ENCODE data around the gene NPC1. TPM values are rescaled to one million over a fixed set of nuclear protein-coding genes. Genes with fewer than 3 reads are reported as not detected.
"Not testable (repeated sequence)": the region's sequence is repeated elsewhere in the genome, so short reads cannot be mapped to it uniquely, and the experiment has no call there.

The NPC1 gene
- total and polyA plus RNA-seq, 5 experiments from 2014 or later = 5.0 to 38.8 (median 15.5) TPM

DNA sequence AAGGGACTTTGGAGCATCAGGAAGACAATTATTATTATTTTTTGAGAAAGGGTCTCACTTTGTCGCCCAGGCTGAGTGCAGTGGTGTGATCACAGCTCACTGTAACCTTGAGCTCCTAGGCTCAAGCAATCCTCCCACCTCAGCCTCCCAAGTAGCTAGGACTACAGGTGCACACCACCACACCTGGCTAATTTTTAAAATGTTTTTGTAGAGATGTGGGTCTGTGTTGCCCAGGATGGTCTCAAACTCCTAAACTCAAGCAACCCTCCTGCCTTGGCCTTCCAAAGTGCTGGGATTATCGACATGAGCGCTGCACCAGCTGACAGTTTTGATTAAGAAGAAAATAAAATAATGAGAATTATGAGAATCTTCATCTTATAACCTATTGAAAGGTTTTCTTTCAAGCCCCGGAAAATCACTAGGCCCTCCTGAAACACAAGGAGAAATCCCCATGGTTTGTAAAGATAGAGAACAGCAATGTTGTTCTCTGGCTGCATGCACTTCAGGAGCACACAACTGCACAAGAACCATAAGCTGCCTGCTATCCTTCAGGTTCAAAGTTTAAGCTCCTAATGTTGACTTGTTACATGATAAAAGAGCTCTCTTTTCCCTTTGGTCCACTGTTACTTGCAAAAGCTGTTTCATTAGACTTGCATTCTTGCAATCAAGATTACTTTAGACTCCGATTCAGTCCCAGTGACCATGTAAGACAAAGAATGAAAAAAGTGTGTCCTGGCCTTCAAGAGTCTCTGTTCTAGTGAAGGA is 16.8 kb downstream of the NPC1 start:
- POLR2A ChIA-PET = no interaction called here
- H3K27me3 Mint-ChIP-seq = no peaks in the 10 kb centered on the region
- DNase-seq (no peak), ATAC-seq (no peak)
- H3K27ac Mint-ChIP-seq = peak overlapping the region in 3 of 10 donors; percentile 40 to 72 (median 62)
- peaks cover 14 to 69% (median 32%) of the 10 kb centered on the region in 3 donors for H3K36me3 Mint-ChIP-seq
- no peaks in the 10 kb centered on the region for H3K9me3 Mint-ChIP-seq
- H3K4me3 Mint-ChIP-seq = no peak overlapping the region
- peaks cover 4 to 44% (median 18%) of the 10 kb centered on the region in 4 donors for H3K4me1 Mint-ChIP-seq

GRCh38 chr18:23568281-23569138 is 17.8 kb downstream of the NPC1 start:
- Mint-ChIP-seq H3K27ac (no peak overlapping the region), H3K4me3 (no peak overlapping the region), H3K36me3 (peaks cover 14 to 78% (median 32%) of the 10 kb centered on the region in 3 donors), H3K27me3 (no peaks in the 10 kb centered on the region), H3K9me3 (no peaks in the 10 kb centered on the region), H3K4me1 (peaks cover 0 to 41% (median 9%) of the 10 kb centered on the region in 4 donors)
- POLR2A ChIA-PET = no interaction called here
- DNase-seq (no peak), ATAC-seq (no peak)

- H3K4me1 Mint-ChIP-seq = peaks cover 0 to 39% (median 4%) of the 10 kb centered on the region in 4 donors
- peak overlapping the region in 1 of 10 donors; percentile 57 for H3K27ac Mint-ChIP-seq
- POLR2A ChIA-PET = no interaction called here
These were observed 18.6 kb downstream of the NPC1 start for GRCh38 chr18:23567671-23568070.

DNA sequence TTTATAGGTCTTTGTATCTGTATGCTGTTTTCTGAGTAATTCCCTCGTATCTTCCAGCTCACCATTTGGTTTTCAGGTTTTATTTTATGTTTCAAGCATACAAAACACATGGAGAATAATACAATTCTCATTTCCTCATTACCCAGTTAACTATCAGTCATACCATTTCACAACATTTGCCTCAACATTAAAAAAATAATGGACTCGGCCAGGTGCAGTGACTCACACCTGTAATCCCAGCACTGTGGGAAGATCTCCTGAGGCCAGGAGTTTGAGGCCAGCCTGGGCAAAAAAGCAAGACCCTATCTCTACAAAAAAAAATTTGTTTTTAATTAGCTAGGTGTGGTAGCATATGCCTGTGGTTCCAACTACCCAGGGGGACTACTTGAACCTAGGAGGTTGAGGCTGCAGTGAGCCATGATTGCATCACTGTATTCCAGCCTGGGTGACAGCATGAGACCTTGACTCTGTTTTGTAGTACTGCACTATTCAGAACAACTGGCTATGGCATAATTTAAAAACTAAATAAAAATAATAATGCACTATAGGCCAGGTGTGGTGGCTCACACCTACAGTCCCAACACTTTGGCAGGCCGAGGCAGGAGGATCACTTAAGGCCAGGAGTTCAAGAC is 20.3 kb downstream of the NPC1 start:
- Mint-ChIP-seq H3K36me3 (peaks cover 14 to 88% (median 32%) of the 10 kb centered on the region in 3 donors), H3K27me3 (no peaks in the 10 kb centered on the region), H3K9me3 (no peaks in the 10 kb centered on the region), H3K4me3 (no peak overlapping the region), H3K27ac (peak overlapping the region in 2 of 10 donors; percentile 26 to 47), H3K4me1 (peaks cover 0 to 28% (median 2%) of the 10 kb centered on the region in 4 donors)
- POLR2A ChIA-PET = no interaction called here
- DNase-seq (no peak), ATAC-seq (no peak)

More at GRCh38 chr18:23567671-23568070, 18.6 kb downstream of the NPC1 start:
- no peak for ATAC-seq
- Mint-ChIP-seq H3K9me3 (no peaks in the 10 kb centered on the region), H3K4me3 (no peak overlapping the region), H3K36me3 (peaks cover 14 to 82% (median 32%) of the 10 kb centered on the region in 3 donors), H3K27me3 (no peaks in the 10 kb centered on the region)
- DNase-seq = no peak

DNA sequence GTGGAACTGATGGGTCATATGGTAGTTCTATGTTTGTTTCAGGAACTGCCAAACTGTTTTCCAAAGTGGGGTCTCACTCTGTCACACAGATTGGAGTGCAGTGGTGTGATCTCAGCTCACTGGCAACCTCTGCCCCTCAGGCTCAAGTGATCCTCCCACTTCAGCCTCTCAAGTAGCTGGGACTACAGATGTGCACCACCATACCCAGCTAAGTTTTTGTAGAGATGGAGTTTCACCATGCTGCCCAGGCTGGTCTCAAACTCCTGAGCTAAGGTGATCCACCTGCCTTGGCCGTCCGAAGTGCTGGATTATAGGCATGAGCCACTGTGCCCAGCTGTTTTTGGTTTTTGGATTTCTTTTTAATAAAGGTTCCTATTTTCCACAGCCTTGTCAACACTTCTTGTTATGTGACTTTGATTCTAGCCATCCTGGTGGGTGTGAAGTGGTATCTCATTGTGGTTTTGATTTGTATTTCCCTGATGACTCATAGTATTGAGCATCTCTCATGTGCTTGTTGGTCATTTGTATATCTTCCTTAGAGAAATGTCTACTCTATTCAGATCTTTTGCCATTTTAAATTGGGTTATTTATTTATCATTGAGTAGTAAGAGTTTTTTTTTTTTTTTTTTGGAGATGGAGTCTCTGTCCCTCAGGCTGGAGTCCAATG is 22.8 kb downstream of the NPC1 start:
- peaks cover 0 to 14% (median 2%) of the 10 kb centered on the region in 4 donors for H3K4me1 Mint-ChIP-seq
- DNase-seq (no peak), ATAC-seq (peak in 1 of 2 donors; percentile 52)
- POLR2A ChIA-PET = interaction anchor here (0.6 kb wide), 1 partner anchor 31 kb away, joined by 5 read pairs; no protein-coding TSS in a partner anchor
- H3K36me3 Mint-ChIP-seq = peaks cover 14 to 88% (median 39%) of the 10 kb centered on the region in 3 donors
- H3K9me3 Mint-ChIP-seq = no peaks in the 10 kb centered on the region
- H3K27ac Mint-ChIP-seq = peak overlapping the region in 3 of 10 donors; percentile 33 to 66 (median 46)
- H3K4me3 Mint-ChIP-seq = no peak overlapping the region
- H3K27me3 Mint-ChIP-seq = no peaks in the 10 kb centered on the region

DNA sequence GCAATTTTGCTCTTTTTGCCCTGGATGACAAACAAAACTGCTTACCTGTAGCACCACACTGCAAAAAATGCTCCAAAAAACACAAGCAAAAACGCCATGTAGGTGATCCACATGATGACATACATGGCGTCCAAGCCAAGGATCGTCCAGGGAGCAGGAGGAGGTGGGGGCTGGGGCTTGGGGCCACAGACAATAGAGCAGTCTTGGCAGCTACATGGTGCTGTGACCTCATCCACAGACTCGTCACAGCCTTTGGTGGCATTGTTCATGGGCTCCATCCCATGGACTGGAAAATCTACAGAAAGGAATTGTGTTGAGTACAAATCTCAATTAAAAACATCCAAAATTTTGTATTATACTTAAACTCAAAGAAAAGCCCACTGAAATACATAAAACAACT is 26.1 kb downstream of the NPC1 start:
- no peaks in the 10 kb centered on the region for H3K27me3 Mint-ChIP-seq
- H3K36me3 Mint-ChIP-seq = peaks cover 4 to 90% (median 40%) of the 10 kb centered on the region in 3 donors
- H3K9me3 Mint-ChIP-seq = no peaks in the 10 kb centered on the region
- no peak overlapping the region for H3K4me3 Mint-ChIP-seq
- ATAC-seq (no peak), DNase-seq (no peak)
- POLR2A ChIA-PET = no interaction called here
- peaks cover 0 to 14% (median 3%) of the 10 kb centered on the region in 4 donors for H3K4me1 Mint-ChIP-seq
- H3K27ac Mint-ChIP-seq = no peak overlapping the region

- peaks cover 4 to 96% (median 45%) of the 10 kb centered on the region in 3 donors for H3K36me3 Mint-ChIP-seq
- POLR2A ChIA-PET, DNase-seq, ATAC-seq, H3K27ac Mint-ChIP-seq, H3K4me1 Mint-ChIP-seq, H3K9me3 Mint-ChIP-seq, H3K27me3 Mint-ChIP-seq, H3K4me3 Mint-ChIP-seq: not testable (repeated sequence)
These were observed 28.8 kb downstream of the NPC1 start for GRCh38 chr18:23557511-23557910.

DNA sequence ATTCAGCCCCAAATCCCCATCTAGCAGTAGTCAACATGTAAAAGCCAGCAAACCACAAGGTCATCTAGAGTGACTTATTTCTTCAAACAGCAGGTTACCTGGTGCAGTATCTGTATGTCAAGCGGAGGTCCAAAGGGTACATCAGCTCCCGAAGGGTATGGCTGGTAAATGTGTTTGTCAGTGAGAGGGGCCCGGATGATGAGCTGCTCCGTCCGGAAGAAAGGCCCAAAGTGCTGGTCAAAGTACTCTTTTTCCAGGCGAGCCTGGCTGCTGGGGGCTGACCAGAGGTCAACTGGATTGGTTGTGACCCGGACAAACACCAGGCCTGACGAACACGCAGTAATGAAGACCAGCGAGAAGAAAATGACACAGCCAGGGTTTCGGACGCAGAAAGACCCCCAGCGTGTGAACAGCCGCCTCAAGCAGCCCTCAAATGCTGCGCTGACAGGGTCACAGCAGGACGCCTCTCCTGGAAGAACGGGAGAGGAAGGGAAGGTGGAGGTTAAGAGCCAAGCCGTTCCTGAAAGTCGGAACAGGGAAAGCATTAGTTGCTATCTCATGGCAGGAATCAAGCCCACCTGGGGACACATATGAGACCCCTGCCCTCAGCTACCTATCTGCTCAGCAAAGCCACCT is 30.0 kb downstream of the NPC1 start:
- no peak for DNase-seq
- H3K27me3 Mint-ChIP-seq = no peaks in the 10 kb centered on the region
- H3K36me3 Mint-ChIP-seq = peaks cover 8 to 95% (median 48%) of the 10 kb centered on the region in 3 donors
- no peaks in the 10 kb centered on the region for H3K9me3 Mint-ChIP-seq
- ATAC-seq = no peak
- no peak overlapping the region for H3K27ac Mint-ChIP-seq
- H3K4me1 Mint-ChIP-seq = peaks cover 0 to 2% (median 0%) of the 10 kb centered on the region in 4 donors
- H3K4me3 Mint-ChIP-seq = no peak overlapping the region
- POLR2A ChIA-PET = no interaction called here

GRCh38 chr18:23553887-23554286 is 32.4 kb downstream of the NPC1 start:
- H3K4me3 Mint-ChIP-seq = no peak overlapping the region
- H3K9me3 Mint-ChIP-seq = no peaks in the 10 kb centered on the region
- POLR2A ChIA-PET = no interaction called here
- peaks cover 8 to 90% (median 36%) of the 10 kb centered on the region in 3 donors for H3K36me3 Mint-ChIP-seq
- no peaks in the 10 kb centered on the region for H3K27me3 Mint-ChIP-seq
- no peak for ATAC-seq
- no peak for DNase-seq
- H3K27ac Mint-ChIP-seq = peak overlapping the region in 1 of 10 donors; percentile 66
- H3K4me1 Mint-ChIP-seq = peaks cover 0 to 2% (median 0%) of the 10 kb centered on the region in 4 donors

- POLR2A ChIA-PET = no interaction called here
- ATAC-seq (no peak), DNase-seq (no peak)
- Mint-ChIP-seq H3K4me3 (no peak overlapping the region), H3K27ac (peak overlapping the region in 1 of 10 donors; percentile 37), H3K36me3 (peaks cover 4 to 90% (median 31%) of the 10 kb centered on the region in 3 donors), H3K4me1 (peaks cover 0 to 2% (median 0%) of the 10 kb centered on the region in 4 donors), H3K27me3 (no peaks in the 10 kb centered on the region), H3K9me3 (no peaks in the 10 kb centered on the region)
These were observed 33.8 kb downstream of the NPC1 start for GRCh38 chr18:23552505-23552904.

DNA sequence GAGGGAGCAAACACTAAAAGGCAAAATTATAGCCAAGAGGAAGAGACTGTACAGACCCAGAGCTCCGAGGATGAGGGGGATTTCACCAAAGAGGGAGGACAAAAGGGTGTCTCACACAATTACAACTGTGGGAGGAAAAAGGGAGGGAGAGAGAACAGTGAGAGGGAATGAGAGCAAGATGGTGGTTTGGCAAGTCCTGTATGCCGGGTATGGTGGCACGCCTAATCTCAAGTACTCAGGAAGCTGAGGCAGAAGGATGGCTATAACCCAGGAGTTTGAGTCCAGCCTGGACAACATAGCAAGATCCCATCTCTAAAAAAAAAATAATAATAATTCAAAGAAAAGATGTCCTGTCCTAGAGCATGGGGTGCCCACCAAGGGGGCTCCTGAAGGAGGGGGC is 34.3 kb downstream of the NPC1 start:
- no peak for ATAC-seq
- POLR2A ChIA-PET = no interaction called here
- peaks cover 0 to 2% (median 0%) of the 10 kb centered on the region in 4 donors for H3K4me1 Mint-ChIP-seq
- H3K27ac Mint-ChIP-seq = peak overlapping the region in 1 of 10 donors; percentile 38
- H3K9me3 Mint-ChIP-seq = no peaks in the 10 kb centered on the region
- DNase-seq = no peak
- H3K36me3 Mint-ChIP-seq = peaks cover 4 to 92% (median 29%) of the 10 kb centered on the region in 3 donors
- H3K4me3 Mint-ChIP-seq = no peak overlapping the region
- H3K27me3 Mint-ChIP-seq = no peaks in the 10 kb centered on the region

- no peak for ATAC-seq
- Mint-ChIP-seq H3K27ac (peak overlapping the region in 1 of 10 donors; percentile 27), H3K27me3 (no peaks in the 10 kb centered on the region), H3K4me3 (no peak overlapping the region), H3K36me3 (peaks cover 4 to 91% (median 24%) of the 10 kb centered on the region in 3 donors), H3K4me1 (peaks cover 0 to 4% (median under 1%) of the 10 kb centered on the region in 4 donors), H3K9me3 (no peaks in the 10 kb centered on the region)
- no peak for DNase-seq
- POLR2A ChIA-PET = no interaction called here
These were observed 35.4 kb downstream of the NPC1 start for GRCh38 chr18:23550898-23551297.
